ENCODE measurements around the gene MLANA.
A peak's percentile ranks its signal among the peaks of the same experiment; 100 is the strongest.

MLANA gene

GRCh38 chr9:5949103-5949699 is 58.5 kb downstream of the MLANA start:
- peak; percentile 49 for DNase-seq (ENCODE audit: low read depth)
- H3K4me3 ChIP-seq (ENCODE audit: control insufficient read depth, low read depth, low read length) = peak overlapping the region; percentile 18
- no peak for TF ChIP-seq CTCF (conservative IDR thresholded peaks at IDR 0.05; ENCODE audit: control insufficient read depth, insufficient read depth, low read depth, low read length)

GRCh38 chr9:5950261-5950660 is 59.6 kb downstream of the MLANA start:
- no peak for DNase-seq (ENCODE audit: low read depth)
- H3K4me3 ChIP-seq (ENCODE audit: control insufficient read depth, low read depth, low read length) = no peak overlapping the region
- no peak for TF ChIP-seq CTCF (conservative IDR thresholded peaks at IDR 0.05; ENCODE audit: control insufficient read depth, insufficient read depth, low read depth, low read length)

GRCh38 chr9:5951686-5952211 is 61.1 kb downstream of the MLANA start:
- peak; percentile 65 for DNase-seq (ENCODE audit: low read depth)
- H3K4me3 ChIP-seq (ENCODE audit: control insufficient read depth, low read depth, low read length) = no peak overlapping the region
- no peak for TF ChIP-seq CTCF (conservative IDR thresholded peaks at IDR 0.05; ENCODE audit: control insufficient read depth, insufficient read depth, low read depth, low read length)

GRCh38 chr9:5953743-5954707 is 63.3 kb downstream of the MLANA start:
- peak; percentile 6 for DNase-seq (ENCODE audit: low read depth)
- no peak overlapping the region for H3K4me3 ChIP-seq (ENCODE audit: control insufficient read depth, low read depth, low read length)
- TF ChIP-seq CTCF (conservative IDR thresholded peaks at IDR 0.05; ENCODE audit: control insufficient read depth, insufficient read depth, low read depth, low read length) = no peak

- H3K4me3 ChIP-seq (ENCODE audit: control insufficient read depth, low read depth, low read length) = no peak overlapping the region
- no peak for TF ChIP-seq CTCF (conservative IDR thresholded peaks at IDR 0.05; ENCODE audit: control insufficient read depth, insufficient read depth, low read depth, low read length)
- DNase-seq (ENCODE audit: low read depth) = no peak
Observed at GRCh38 chr9:5957166-5957565, 66.5 kb downstream of the MLANA start.

GRCh38 chr9:5958273-5958672 is 67.6 kb downstream of the MLANA start:
- no peak for TF ChIP-seq CTCF (conservative IDR thresholded peaks at IDR 0.05; ENCODE audit: control insufficient read depth, insufficient read depth, low read depth, low read length)
- DNase-seq (ENCODE audit: low read depth) = no peak
- no peak overlapping the region for H3K4me3 ChIP-seq (ENCODE audit: control insufficient read depth, low read depth, low read length)
